H1 (cell line): ENCODE results near the gene ANP32A.

Source experiments
- CTCF ChIP-seq, 3 experiments: IDR thresholded peaks; 1 replicate in 2 of 3; 2 replicates in 1 of 3; pipeline versions ENCODE4 v1.5.1 to v1.6.1; 2011; ENCODE audit warnings: low read length in 3 of 3, mild to moderate bottlenecking in 3 of 3, inconsistent platforms in 2 of 3, low read depth in 1 of 3, moderate library complexity in 1 of 3; ENCODE audit not compliant: insufficient read depth in 1 of 3; ENCODE audit errors: control extremely low read depth in 1 of 3
- JUND ChIP-seq: IDR thresholded peaks from 2 replicates; pipeline ENCODE4 v1.6.1; 2011; ENCODE audit warnings: mild to moderate bottlenecking, improper control_type of control experiment, low read length
- MAX ChIP-seq: IDR thresholded peaks from 2 replicates; pipeline ENCODE4 v1.6.1; 2012; ENCODE audit warnings: inconsistent platforms
- POLR2A ChIP-seq, 2 experiments: IDR thresholded peaks; 1 replicate in 1 of 2; 2 replicates in 1 of 2; pipeline ENCODE4 v1.6.1; 2011; ENCODE audit warnings: low read depth in 2 of 2, low read length in 2 of 2, mild to moderate bottlenecking in 2 of 2; ENCODE audit errors: control extremely low read depth in 1 of 2
- TAF1 ChIP-seq: IDR thresholded peaks from 2 replicates; pipeline ENCODE4 v1.6.1; 2011; ENCODE audit warnings: mild to moderate bottlenecking, low read depth, low read length
- TAF7 ChIP-seq: optimal IDR thresholded peaks from 2 replicates; pipeline ENCODE3; 2011; ENCODE audit warnings: low read depth, mild to moderate bottlenecking, inconsistent platforms, low read length, moderate library complexity, borderline replicate concordance

GRCh38 chr15:68774120-68774519 lies 46.6 kb downstream of the ANP32A start:
- TF ChIP-seq MAX (no peak), TAF7 (no peak), CTCF (IDR thresholded peaks at IDR 0.05; ENCODE audit: control extremely low read depth in 1 of 3, insufficient read depth in 1 of 3, low read depth in 1 of 3, low read length in 3 of 3) (no peak), POLR2A (IDR thresholded peaks at IDR 0.05; ENCODE audit: control extremely low read depth in 1 of 2, low read depth in 2 of 2, low read length in 2 of 2) (no peak), TAF1 (no peak), JUND (no peak)
